HS-27A (cell line): ENCODE results near the gene TRIM44.
"Not testable (repeated sequence)": the region's sequence is repeated elsewhere in the genome, so short reads cannot be mapped to it uniquely, and the experiment has no call there.

Source experiments
- DNase-seq: peaks from one replicate; pipeline ENCODE4 v3.0.0-alpha.2; 2012; ENCODE audit warnings: low read depth, missing footprints

TRIM44 gene

DNA sequence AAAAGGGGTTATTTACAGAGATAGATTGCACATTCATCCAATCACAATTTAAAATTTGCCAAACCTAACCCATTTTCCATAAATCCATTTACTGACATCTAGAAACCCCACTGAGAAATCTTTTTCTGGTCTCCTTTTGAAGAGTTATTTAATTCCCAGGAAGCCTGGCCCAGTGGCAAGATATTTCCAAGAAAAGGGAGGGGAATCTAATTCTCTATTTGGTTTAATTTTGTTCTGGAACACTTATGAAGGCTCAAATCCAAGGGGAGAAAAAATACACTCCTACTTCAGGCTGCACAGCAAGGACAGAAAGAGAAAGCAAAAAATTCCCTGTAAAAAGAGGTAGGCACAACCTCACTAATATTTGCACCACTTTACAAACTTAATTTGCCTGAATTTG lies 193.1 kb downstream of the TRIM44 start:
- no peak for DNase-seq

DNA sequence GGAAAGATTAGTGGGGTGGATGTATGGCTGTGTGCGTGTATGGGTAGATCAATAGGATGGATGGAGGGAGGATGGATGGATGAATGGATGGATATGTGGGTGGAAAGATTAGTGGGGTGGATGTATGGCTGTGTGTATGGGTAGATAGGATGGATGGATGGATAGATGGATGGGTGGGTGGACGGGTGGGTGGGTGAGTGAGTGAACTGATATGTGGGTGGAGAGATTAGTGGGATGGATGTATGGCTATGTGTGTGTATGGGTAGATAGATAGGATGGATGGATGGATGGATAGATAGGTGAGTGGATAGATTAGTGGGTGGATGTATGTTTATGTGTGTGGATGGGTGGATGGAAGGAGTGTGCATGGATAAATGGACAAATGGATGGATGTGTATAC lies 193.7 kb downstream of the TRIM44 start:
- no peak for DNase-seq

DNA sequence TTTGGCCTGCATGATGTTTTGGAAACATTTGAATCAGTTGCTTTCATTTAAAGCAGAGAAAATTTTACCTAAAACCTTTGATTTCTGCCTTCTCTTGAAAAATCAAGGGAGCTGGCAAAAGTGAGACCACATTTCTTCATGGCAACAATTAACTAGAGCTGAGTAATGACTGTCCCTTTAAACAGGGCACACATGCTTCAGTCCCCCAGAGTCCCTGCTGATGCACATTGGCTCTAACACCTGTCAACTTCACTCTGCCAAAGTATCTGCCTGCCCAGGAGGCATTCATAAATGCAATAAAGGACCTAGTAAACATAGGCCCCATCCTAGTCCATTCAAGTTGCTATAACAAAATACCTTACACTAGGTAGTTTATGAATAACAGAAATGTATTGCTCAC lies 194.2 kb downstream of the TRIM44 start:
- DNase-seq = no peak

GRCh38 chr11:35857922-35858321 lies 195.3 kb downstream of the TRIM44 start:
- no peak for DNase-seq

- DNase-seq = no peak
Observed at GRCh38 chr11:35859301-35859700, 196.7 kb downstream of the TRIM44 start.

- not testable (repeated sequence) for DNase-seq
Observed at GRCh38 chr11:35860194-35860593, 197.6 kb downstream of the TRIM44 start.

DNA sequence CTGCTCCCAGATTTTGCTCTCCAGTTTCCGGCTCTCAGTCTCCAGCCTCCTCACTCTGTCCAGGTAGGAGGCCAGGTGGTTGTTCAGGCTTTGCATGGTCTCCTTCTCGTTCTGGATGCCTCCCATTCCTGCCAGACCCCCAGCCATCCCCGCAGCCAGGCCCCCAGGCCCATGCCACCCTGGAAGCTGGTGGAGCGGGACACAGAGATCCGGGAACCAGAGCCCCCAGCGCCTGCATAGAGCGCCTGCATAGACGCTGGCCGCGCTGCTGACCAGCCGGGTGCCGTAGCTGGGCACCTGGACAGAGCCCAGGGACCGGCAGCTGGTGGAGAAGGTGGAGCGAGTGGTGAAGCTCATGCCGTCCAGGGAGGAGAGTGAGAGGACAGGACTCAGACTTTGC lies 198.6 kb downstream of the TRIM44 start:
- DNase-seq = no peak

DNA sequence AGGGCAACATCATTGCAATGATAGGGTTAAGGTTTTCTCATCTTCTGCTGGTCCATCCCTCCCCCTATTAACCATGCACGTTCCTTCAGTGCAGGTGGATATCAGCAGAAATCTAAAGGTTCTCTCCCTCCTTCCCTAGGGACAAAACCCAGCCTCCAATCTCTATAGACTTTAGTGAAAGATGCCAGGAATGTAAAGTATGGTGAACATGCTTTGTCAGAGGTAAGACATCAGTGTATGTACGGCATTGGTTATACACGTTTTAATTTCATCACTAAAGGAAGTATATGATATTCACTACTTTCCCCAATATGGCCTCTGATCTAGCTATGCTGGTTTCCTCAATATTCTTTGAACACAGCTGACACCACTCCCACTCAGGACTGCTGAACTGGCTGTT lies 200.1 kb downstream of the TRIM44 start:
- no peak for DNase-seq

DNA sequence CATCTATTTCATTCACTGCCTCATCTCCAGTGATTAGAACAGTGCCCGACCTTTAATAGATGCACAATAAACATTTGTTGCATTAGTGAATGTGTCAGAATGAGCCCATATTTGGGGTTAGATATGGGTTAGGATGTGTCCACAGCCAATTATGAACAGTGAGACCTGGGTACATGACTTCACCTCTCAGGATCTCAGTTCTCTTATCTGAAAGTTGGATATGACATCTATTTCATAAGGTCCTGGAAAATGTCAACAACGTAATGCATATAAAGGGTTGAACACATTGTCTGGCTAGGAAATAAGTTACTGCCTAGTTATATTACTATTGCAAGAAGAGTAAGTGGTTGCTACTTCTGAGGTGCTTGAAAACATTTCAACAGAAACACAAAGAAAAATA lies 201.6 kb downstream of the TRIM44 start:
- DNase-seq = no peak

DNA sequence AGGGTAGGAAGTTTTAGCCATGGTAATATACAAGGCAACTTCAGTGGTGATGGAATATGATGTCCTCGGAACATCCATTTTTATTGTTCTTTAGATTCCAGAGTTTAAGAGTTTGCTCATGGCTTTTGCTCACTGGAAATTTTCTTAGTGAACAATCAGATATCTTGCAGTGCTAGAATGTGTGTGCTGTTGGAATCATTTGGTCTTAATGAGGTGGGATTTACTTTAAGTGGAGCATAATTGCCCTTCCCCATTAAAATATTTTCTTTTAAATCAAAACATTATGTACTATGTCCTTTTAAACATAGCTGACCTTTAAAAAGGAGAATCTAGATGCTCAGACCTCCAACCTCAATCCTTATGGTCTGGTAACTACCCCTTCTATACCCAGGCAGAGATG lies 204.0 kb downstream of the TRIM44 start:
- no peak for DNase-seq
